Activated CD8-positive, alpha-beta T cell treated with anti-CD3 and anti-CD28 coated beads for 36 hours (primary cell): ENCODE results near the gene CDH24. TPM values are rescaled to one million over a fixed set of nuclear protein-coding genes. Genes with fewer than 3 reads are reported as not detected.

Experiments
- ATAC-seq: fragments of 200-7000 bp; cut with Tn5 transposase; one replicate; pipeline ENCODE4 v1.10.0; 2021; ENCODE audit warnings: mild to moderate bottlenecking, moderate library complexity
- CTCF ChIA-PET: fragments of 350-600 bp; sonication (Branson Sonifier 250); formaldehyde crosslinking; loops from one replicate; lab custom pipeline; 2021; ENCODE audit warnings: antibody characterized with exemption; lab: Charles Lee
- POLR2A ChIA-PET: fragments of 350-600 bp; sonication (Branson Sonifier 250); formaldehyde crosslinking; loops from one replicate; lab custom pipeline; 2021; ENCODE audit warnings: antibody characterized with exemption; lab: Charles Lee
- DNase-seq: peaks from one replicate; pipeline ENCODE4 v3.0.0-alpha.2; 2020
- H3K27ac Mint-ChIP-seq: one replicate; pipeline ENCODE4 v1.8.0; 2021; ENCODE audit warnings: mild to moderate bottlenecking, mixed read lengths
- H3K27me3 Mint-ChIP-seq: one replicate; pipeline ENCODE4 v1.8.0; 2021; ENCODE audit warnings: mixed read lengths
- H3K36me3 Mint-ChIP-seq: one replicate; pipeline ENCODE4 v1.8.0; 2021; ENCODE audit warnings: low read depth, mixed read lengths
- H3K4me1 Mint-ChIP-seq: one replicate; pipeline ENCODE4 v1.8.0; 2021; ENCODE audit warnings: low read depth, mixed read lengths
- H3K4me3 Mint-ChIP-seq: one replicate; pipeline ENCODE4 v1.8.0; 2021; ENCODE audit warnings: mild to moderate bottlenecking, moderate library complexity, mixed read lengths
- H3K9me3 Mint-ChIP-seq: one replicate; pipeline ENCODE4 v1.8.0; 2021; ENCODE audit warnings: mixed read lengths
- intact Hi-C: fragments of 100-400 bp; cut with micrococcal nuclease; formaldehyde crosslinking; loops from one replicate; pipeline ENCODE4 v1.10.0; 2022
- total RNA-seq, 2 experiments: library from RNA; stranded (reverse); gene quantifications; one replicate each; pipeline ENCODE4 v1.2.3, GENCODE V29; 2021
- TF ChIP-seq, protein P1 (sequence below): fragments of 200-600 bp; IDR thresholded peaks from one replicate; pipeline ENCODE4 v1.8.0; 2022; ENCODE audit warnings: antibody characterized with exemption, mild to moderate bottlenecking

Gene CDH24
- total RNA-seq, 2 experiments from 2014 or later, result 0.69 to 0.72 TPM

DNA sequence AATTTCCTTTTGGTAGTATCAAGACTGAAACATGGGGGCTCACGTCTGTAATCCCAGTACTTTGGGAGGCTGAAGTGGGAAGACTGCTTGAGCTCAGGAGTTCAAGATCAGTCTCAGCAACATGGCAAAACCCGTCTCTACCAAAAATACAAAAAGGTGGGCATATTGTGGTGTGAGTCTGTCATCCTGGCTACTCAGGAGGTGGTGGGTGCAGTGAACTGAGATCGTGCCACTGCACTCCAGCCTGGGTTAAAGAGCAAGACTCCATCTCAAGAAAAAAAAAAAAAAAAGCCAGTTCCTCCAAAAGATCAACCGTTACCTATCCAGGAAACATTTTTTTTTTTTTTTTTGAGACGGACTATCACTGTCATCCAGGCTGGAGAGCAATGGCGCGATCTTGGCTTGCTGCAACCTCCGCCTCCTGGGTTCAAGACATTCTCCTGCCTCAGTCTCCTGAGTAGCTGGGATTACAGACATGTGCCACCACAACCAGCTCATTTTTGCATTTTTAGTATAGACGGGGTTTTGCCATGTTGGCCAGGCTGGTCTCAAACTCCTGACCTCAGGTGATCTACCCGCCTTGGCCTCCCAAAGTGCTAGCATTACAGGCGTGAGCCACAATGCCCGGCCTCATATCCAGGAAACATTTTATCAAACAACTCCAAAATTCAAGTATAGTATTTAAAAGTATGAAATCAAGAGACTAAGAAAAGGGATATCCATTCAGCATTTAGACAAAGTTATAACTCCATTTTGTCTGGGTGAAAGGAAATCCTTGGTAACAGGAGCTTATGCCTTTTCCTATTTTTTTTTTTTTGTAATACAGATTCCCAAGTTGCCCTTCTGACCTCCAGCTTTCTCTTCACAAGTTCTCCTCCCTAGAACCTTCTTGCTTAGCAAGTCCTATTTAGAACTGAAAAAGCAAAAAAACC, 34.2 kb upstream of the CDH24 start:
- intact Hi-C loops, result no loop called here

DNA sequence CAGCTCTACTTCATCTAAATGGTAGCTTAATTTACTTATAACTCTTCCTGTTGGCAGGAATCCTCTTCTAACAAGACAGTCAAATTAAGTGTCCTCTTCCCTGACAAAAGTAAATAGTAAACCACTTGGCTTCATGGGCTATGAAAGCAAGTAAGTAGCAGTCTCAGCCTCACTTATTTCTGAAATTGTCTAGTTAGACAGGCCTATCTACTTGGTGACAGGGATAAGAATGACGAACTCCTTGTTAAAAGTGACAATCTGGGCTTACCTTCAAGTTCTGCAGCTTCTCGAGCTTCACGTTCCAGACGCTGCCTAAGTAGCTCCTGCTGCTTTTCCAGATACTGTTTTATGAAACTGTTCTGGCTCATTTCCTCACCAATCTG, 32.9 kb upstream of the CDH24 start:
- H3K9me3 Mint-ChIP-seq, result no peaks in the 10 kb centered on the region
- peaks cover 43% of the 10 kb centered on the region for H3K36me3 Mint-ChIP-seq
- ChIA-PET CTCF (interaction anchor here (1.0 to 8.6 kb wide), 8 partner anchors 9 to 96 kb away, joined by 3 to 84 read pairs (median 3); no protein-coding TSS in a partner anchor), POLR2A (interaction anchor here (2.9 to 3.0 kb wide), 2 partner anchors 8 to 13 kb away, joined by 10 read pairs; no protein-coding TSS in a partner anchor)
- H3K27me3 Mint-ChIP-seq, result no peaks in the 10 kb centered on the region
- intact Hi-C loops, result no loop called here
- peaks cover 46% of the 10 kb centered on the region for H3K4me1 Mint-ChIP-seq
- DNase-seq (no peak), ATAC-seq (no peak)
- H3K4me3 Mint-ChIP-seq, result no peak overlapping the region
- TF ChIP-seq, protein P1, sequence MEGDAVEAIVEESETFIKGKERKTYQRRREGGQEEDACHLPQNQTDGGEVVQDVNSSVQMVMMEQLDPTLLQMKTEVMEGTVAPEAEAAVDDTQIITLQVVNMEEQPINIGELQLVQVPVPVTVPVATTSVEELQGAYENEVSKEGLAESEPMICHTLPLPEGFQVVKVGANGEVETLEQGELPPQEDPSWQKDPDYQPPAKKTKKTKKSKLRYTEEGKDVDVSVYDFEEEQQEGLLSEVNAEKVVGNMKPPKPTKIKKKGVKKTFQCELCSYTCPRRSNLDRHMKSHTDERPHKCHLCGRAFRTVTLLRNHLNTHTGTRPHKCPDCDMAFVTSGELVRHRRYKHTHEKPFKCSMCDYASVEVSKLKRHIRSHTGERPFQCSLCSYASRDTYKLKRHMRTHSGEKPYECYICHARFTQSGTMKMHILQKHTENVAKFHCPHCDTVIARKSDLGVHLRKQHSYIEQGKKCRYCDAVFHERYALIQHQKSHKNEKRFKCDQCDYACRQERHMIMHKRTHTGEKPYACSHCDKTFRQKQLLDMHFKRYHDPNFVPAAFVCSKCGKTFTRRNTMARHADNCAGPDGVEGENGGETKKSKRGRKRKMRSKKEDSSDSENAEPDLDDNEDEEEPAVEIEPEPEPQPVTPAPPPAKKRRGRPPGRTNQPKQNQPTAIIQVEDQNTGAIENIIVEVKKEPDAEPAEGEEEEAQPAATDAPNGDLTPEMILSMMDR, result no peak
- H3K27ac Mint-ChIP-seq, result no peak overlapping the region

More for the DNA sequence above, 34.2 kb upstream of the CDH24 start:
- ATAC-seq, result no peak
- Mint-ChIP-seq H3K27me3 (no peaks in the 10 kb centered on the region), H3K9me3 (no peaks in the 10 kb centered on the region), H3K36me3 (peaks cover 37% of the 10 kb centered on the region), H3K4me3 (no peak overlapping the region), H3K27ac (no peak overlapping the region), H3K4me1 (peaks cover 36% of the 10 kb centered on the region)
- POLR2A ChIA-PET, result interaction anchor here (0.6 to 3.0 kb wide), 5 partner anchors 10 to 1796 kb away, joined by 3 to 10 read pairs (median 4); no protein-coding TSS in a partner anchor
- CTCF ChIA-PET, result interaction anchor here (0.6 to 8.6 kb wide), 12 partner anchors 10 to 512 kb away, joined by 3 to 84 read pairs (median 6); partner anchors contain the start of gene CDH24
- DNase-seq, result no peak
- TF ChIP-seq, protein P1, result no peak

DNA sequence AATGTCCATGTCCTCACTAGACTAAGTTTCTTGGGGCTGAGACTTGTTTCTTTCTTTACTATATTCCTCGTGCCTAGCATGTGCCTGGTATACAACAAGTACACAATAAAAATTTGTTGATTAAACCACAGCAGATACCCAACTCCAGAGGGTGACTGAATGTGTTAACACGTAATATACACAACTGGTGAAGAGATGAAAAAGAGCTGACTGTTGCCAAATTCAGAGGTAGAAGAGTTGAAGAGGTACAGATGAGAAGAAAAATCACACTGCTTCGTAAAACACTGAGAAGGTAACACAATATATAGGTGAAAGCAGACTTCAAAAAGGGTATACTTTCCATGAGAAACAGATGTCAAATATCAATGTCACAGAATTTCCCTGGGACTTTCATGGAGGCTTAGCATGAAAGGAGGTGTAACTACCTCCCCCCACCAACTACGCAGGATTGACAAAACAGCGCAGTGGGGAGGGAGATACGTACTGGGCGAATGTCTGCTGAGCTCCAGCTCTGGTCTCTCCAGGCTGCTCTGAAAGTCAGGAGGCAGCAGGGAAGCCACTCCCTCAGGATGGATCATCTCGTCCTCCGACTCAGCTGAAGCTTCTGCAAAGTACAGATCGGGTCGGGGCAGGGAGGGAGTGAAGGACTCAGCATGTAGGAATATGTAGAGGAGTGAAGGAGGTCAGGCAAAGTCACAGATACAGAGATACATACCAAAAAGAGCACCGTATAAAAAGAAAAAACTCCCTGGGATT, 32.4 kb upstream of the CDH24 start:
- POLR2A ChIA-PET, result interaction anchor here (1.0 to 3.0 kb wide), 3 partner anchors 8 to 13 kb away, joined by 3 to 10 read pairs (median 10); no protein-coding TSS in a partner anchor
- H3K4me1 Mint-ChIP-seq, result peaks cover 48% of the 10 kb centered on the region

DNA sequence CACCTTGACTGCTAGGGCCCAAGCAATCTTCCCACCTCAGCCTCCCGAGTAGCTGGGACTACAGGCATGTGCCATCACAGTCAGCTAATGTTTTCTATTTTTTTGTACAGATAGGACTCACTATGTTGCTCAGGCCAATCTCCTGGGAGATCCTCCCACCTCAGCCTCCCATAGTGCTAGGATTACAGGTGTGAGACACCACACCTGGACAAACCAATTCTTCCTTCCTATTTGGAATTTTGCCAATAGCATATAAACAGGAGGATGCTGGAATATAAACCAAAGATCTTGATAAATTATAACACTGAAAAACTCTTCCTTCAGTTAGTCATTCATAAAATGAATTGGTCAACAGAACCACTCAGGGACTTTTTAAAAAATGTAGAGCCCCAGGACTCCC, 29.2 kb upstream of the CDH24 start:
- peaks cover 34% of the 10 kb centered on the region for H3K4me1 Mint-ChIP-seq
- no peak overlapping the region for H3K4me3 Mint-ChIP-seq
- ChIA-PET CTCF (interaction anchor here (1.9 to 8.6 kb wide), 5 partner anchors 8 to 34 kb away, joined by 5 to 84 read pairs (median 12); partner anchors contain the start of genes ACIN1, C14orf119 and CDH24), POLR2A (interaction anchor here (1.0 to 2.8 kb wide), 3 partner anchors 8 to 27 kb away, joined by 3 to 13 read pairs (median 8); partner anchors contain the start of genes ACIN1 and C14orf119)
- TF ChIP-seq, protein P1, result no peak
- intact Hi-C loops, result no loop called here
- ATAC-seq, result no peak
- peaks cover 35% of the 10 kb centered on the region for H3K36me3 Mint-ChIP-seq
- DNase-seq, result no peak
- H3K27me3 Mint-ChIP-seq, result no peaks in the 10 kb centered on the region
- H3K27ac Mint-ChIP-seq, result peak overlapping the region; percentile 22
- no peaks in the 10 kb centered on the region for H3K9me3 Mint-ChIP-seq

More for the DNA sequence above, 32.4 kb upstream of the CDH24 start:
- intact Hi-C loops, result no loop called here
- Mint-ChIP-seq H3K27ac (no peak overlapping the region), H3K4me3 (no peak overlapping the region), H3K36me3 (peaks cover 45% of the 10 kb centered on the region), H3K9me3 (no peaks in the 10 kb centered on the region), H3K27me3 (no peaks in the 10 kb centered on the region)
- ATAC-seq (no peak), DNase-seq (no peak)
- CTCF ChIA-PET, result interaction anchor here (0.7 to 8.6 kb wide), 10 partner anchors 10 to 103 kb away, joined by 3 to 84 read pairs (median 3); no protein-coding TSS in a partner anchor
- TF ChIP-seq, protein P1, result no peak
